Thoracic aorta (tissue), 2 donors: ENCODE measurements around the gene ATF7. TPM values are rescaled to one million over a fixed set of nuclear protein-coding genes. Genes with fewer than 3 reads are reported as not detected.

ENCODE experiments used
- ATAC-seq: fragments of 150-250 bp; one replicate; pipeline ENCODE4 v1.8.0; 2017; ENCODE audit warnings: low read depth; ENCODE audit not compliant: insufficient number of reproducible peaks, low FRiP score
- DNase-seq: peaks from one replicate; pipeline ENCODE4 v3.0.0-alpha.2; 2020; ENCODE audit warnings: low spot score
- H3K27ac ChIP-seq, 2 donors: fragments of 200-600 bp; sonication (generic); 1 replicate in 1 of 2; 2 replicates in 1 of 2; pipeline ENCODE4 v1.5.1; 2016; ENCODE audit warnings: mild to moderate bottlenecking in 2 of 2, moderate library complexity in 2 of 2
- H3K27me3 ChIP-seq: fragments of 200-600 bp; sonication (generic); replicated peaks from 2 replicates; pipeline ENCODE4 v1.6.0; 2016; ENCODE audit warnings: mild to moderate bottlenecking; ENCODE audit not compliant: insufficient read depth
- H3K36me3 ChIP-seq: fragments of 200-600 bp; sonication (generic); one replicate; pipeline ENCODE4 v1.5.1; 2016
- H3K4me1 ChIP-seq, 2 donors: fragments of 200-600 bp; sonication (generic); 1 replicate in 1 of 2; 2 replicates in 1 of 2; pipeline versions ENCODE4 v1.5.1 to v1.6.0; 2016; ENCODE audit warnings: low read depth in 2 of 2, mild to moderate bottlenecking in 1 of 2; ENCODE audit not compliant: control insufficient read depth in 1 of 2
- H3K4me3 ChIP-seq: fragments of 200-600 bp; sonication (generic); 2 replicates; pipeline ENCODE4 v1.5.1; 2016; ENCODE audit warnings: mild to moderate bottlenecking
- H3K9me3 ChIP-seq: fragments of 200-600 bp; sonication (generic); 2 replicates; pipeline ENCODE4 v1.5.1; 2016
- CTCF ChIP-seq: fragments of 200-600 bp; sonication (generic); IDR thresholded peaks from one replicate; pipeline ENCODE4 v1.5.1; 2019; ENCODE audit warnings: antibody characterized with exemption
- total RNA-seq, 2 donors: library from RNA; depleted of rRNA; stranded (reverse); fragments of >200 nt; gene quantifications; one replicate each; pipeline versions ENCODE4 v1.1.0 to v1.2.3, GENCODE V29; 2016

The ATF7 gene
- total RNA-seq, 2 donors from 2014 or later = 24.4 to 82.1 TPM

- H3K9me3 ChIP-seq = no peaks in the 10 kb centered on the region
- H3K27ac ChIP-seq = no peak overlapping the region
- no peak overlapping the region for H3K4me3 ChIP-seq
- ATAC-seq (no peak), DNase-seq (no peak)
- H3K27me3 ChIP-seq = no peaks in the 10 kb centered on the region
- H3K4me1 ChIP-seq = peaks cover 19 to 47% of the 10 kb centered on the region in 2 donors
- no peaks in the 10 kb centered on the region for H3K36me3 ChIP-seq
- TF ChIP-seq CTCF = no peak
Observed at GRCh38 chr12:53586745-53587144, 39.4 kb downstream of the ATF7 start.

GRCh38 chr12:53585448-53586125, 40.6 kb downstream of the ATF7 start:
- Histone ChIP-seq H3K4me1 (peaks cover 7 to 35% of the 10 kb centered on the region in 2 donors), H3K27ac (no peak overlapping the region), H3K4me3 (no peak overlapping the region), H3K27me3 (no peaks in the 10 kb centered on the region), H3K36me3 (no peaks in the 10 kb centered on the region), H3K9me3 (no peaks in the 10 kb centered on the region)
- TF ChIP-seq CTCF = no peak
- no peak for ATAC-seq
- DNase-seq = no peak

- Histone ChIP-seq H3K36me3 (no peaks in the 10 kb centered on the region), H3K27me3 (no peaks in the 10 kb centered on the region), H3K27ac (no peak overlapping the region), H3K4me1 (peaks cover 0 to 33% of the 10 kb centered on the region in 2 donors), H3K4me3 (no peak overlapping the region), H3K9me3 (no peaks in the 10 kb centered on the region)
- ATAC-seq (no peak), DNase-seq (no peak)
- no peak for TF ChIP-seq CTCF
Observed at GRCh38 chr12:53579545-53579955, 46.6 kb downstream of the ATF7 start.

- Histone ChIP-seq H3K36me3 (no peaks in the 10 kb centered on the region), H3K4me3 (no peak overlapping the region), H3K4me1 (peaks cover 0 to 38% of the 10 kb centered on the region in 2 donors), H3K27me3 (no peaks in the 10 kb centered on the region), H3K9me3 (no peaks in the 10 kb centered on the region), H3K27ac (no peak overlapping the region)
- ATAC-seq = no peak
- no peak for DNase-seq
- no peak for TF ChIP-seq CTCF
Observed at GRCh38 chr12:53578783-53579182, 47.4 kb downstream of the ATF7 start.

- no peak for TF ChIP-seq CTCF
- Histone ChIP-seq H3K4me3 (no peak overlapping the region), H3K36me3 (no peaks in the 10 kb centered on the region), H3K27me3 (no peaks in the 10 kb centered on the region), H3K9me3 (no peaks in the 10 kb centered on the region), H3K27ac (no peak overlapping the region), H3K4me1 (peaks cover 0 to 38% of the 10 kb centered on the region in 2 donors)
- ATAC-seq = no peak
- DNase-seq = no peak
Observed at GRCh38 chr12:53577941-53578352, 48.2 kb downstream of the ATF7 start.
